ENCODE measurements around the gene CHST8.

The CHST8 gene

GRCh38 chr19:33748231-33748630 lies 126.5 kb downstream of the CHST8 start:
- no peak for DNase-seq

- no peak for DNase-seq
These were observed 127.3 kb downstream of the CHST8 start for GRCh38 chr19:33749016-33749415.

GRCh38 chr19:33749619-33750175 lies 127.9 kb downstream of the CHST8 start:
- no peak for DNase-seq

- no peak for DNase-seq
These were observed 129.1 kb downstream of the CHST8 start for GRCh38 chr19:33750587-33751435.

- DNase-seq = no peak
These were observed 129.7 kb downstream of the CHST8 start for GRCh38 chr19:33751436-33751770.

GRCh38 chr19:33752018-33752800 lies 130.5 kb downstream of the CHST8 start:
- DNase-seq = no peak

GRCh38 chr19:33752945-33753344 lies 131.2 kb downstream of the CHST8 start:
- no peak for DNase-seq

- no peak for DNase-seq
These were observed 132.6 kb downstream of the CHST8 start for GRCh38 chr19:33754361-33754760.

- no peak for DNase-seq
These were observed 133.6 kb downstream of the CHST8 start for GRCh38 chr19:33755099-33756035.

GRCh38 chr19:33756177-33756576 lies 134.4 kb downstream of the CHST8 start:
- no peak for DNase-seq

GRCh38 chr19:33758541-33759013 lies 136.8 kb downstream of the CHST8 start:
- DNase-seq = no peak

- DNase-seq = no peak
These were observed 137.6 kb downstream of the CHST8 start for GRCh38 chr19:33759356-33759755.

- DNase-seq = no peak
These were observed 142.0 kb downstream of the CHST8 start for GRCh38 chr19:33763633-33764371.

- no peak for DNase-seq
These were observed 144.9 kb downstream of the CHST8 start for GRCh38 chr19:33766623-33767022.

- DNase-seq = peak; percentile 19
These were observed 146.2 kb downstream of the CHST8 start for GRCh38 chr19:33767898-33768413.

GRCh38 chr19:33769208-33769607 lies 147.5 kb downstream of the CHST8 start:
- no peak for DNase-seq

GRCh38 chr19:33770107-33770506 lies 148.4 kb downstream of the CHST8 start:
- DNase-seq = no peak

GRCh38 chr19:33771384-33772101 lies 149.8 kb downstream of the CHST8 start:
- DNase-seq = peak; percentile 84

GRCh38 chr19:33772102-33772857 lies 150.5 kb downstream of the CHST8 start:
- no peak for DNase-seq

- DNase-seq = no peak
These were observed 151.1 kb downstream of the CHST8 start for GRCh38 chr19:33772858-33773180.

Measured in activated CD4-positive, alpha-beta T cell treated with anti-CD3 and anti-CD28 coated beads, Interleukin-2, Interleukin-6, amounts not matched to agents 100 ng/mL and 50 ng/mL, durations not matched to agents 16 hours and 8 hours (primary cell).